ENCODE data around the gene CENPH.
"Not testable (repeated sequence)": the region's sequence is repeated elsewhere in the genome, so short reads cannot be mapped to it uniquely, and the experiment has no call there.

CENPH gene

GRCh38 chr5:69212022-69212421 is 22.6 kb downstream of the CENPH start:
- Histone ChIP-seq H3K4me1 (ENCODE audit: control insufficient read depth, insufficient read depth, low read length) (no peaks in the 10 kb centered on the region), H3K36me3 (ENCODE audit: control insufficient read depth, insufficient read depth, low read length) (peaks cover 10% of the 10 kb centered on the region), H3K9ac (ENCODE audit: low read depth, low read length) (no peak overlapping the region), H3K4me3 (ENCODE audit: low read depth, low read length) (no peak overlapping the region), H3K27me3 (ENCODE audit: control insufficient read depth, insufficient read depth, low read length) (no peaks in the 10 kb centered on the region), H3K9me3 (ENCODE audit: control insufficient read depth, insufficient read depth, low read length) (no peaks in the 10 kb centered on the region)

DNA sequence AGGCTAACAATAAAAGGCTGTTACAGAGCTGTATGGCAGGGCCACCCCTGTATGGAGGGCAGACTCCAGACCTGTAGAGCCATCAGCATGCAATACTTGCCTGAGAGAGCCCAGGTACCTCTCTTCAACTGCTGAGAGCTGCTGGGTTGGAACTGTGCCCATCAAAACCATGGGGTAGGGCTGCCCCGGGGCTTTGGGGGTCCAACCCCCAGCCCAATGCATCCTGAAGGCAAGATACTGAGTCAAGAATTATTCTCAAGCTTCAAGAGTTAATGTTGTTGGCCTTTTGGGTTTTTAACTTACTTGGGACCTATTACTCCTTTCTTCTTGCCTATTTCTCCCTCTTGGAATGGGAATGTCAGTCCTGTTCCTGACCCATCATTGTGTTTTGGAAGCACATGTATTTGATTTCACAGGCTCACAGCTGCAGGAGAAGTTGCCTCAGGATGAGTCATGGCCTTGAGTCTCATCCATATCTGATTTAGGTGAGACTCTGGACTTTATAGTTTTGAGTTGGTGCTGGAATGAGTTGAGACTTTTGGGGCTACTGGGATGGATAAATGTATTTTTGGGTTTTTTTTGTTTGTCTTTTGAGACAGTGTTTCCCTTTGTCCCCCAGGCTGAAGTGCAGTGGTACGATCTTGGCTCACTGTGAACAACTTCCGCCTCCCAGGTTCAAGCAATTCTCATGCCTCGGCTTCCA is 24.3 kb downstream of the CENPH start:
- Histone ChIP-seq H3K27me3 (ENCODE audit: control insufficient read depth, insufficient read depth, low read length) (no peaks in the 10 kb centered on the region), H3K36me3 (ENCODE audit: control insufficient read depth, insufficient read depth, low read length) (peaks cover 8% of the 10 kb centered on the region)

DNA sequence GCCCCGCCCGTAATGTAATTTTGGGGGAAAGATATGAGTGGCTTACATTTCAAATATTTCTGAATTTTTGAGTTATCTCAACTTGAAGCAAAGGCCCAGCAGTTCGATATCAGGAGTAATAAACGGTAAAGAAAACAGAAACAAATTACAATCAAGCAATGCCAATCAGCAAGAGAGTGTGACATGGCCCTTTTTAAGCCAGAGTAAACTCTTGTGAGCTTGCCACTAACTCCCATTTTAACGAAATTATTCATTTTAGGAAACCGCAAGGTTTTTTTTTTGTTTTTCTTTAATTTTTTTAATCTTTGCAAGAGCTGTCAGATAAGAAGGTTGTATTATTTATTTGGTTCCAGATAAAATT is 27.7 kb downstream of the CENPH start:
- Histone ChIP-seq H3K27me3 (ENCODE audit: control insufficient read depth, insufficient read depth, low read length) (no peaks in the 10 kb centered on the region), H3K9me3 (ENCODE audit: control insufficient read depth, insufficient read depth, low read length) (no peaks in the 10 kb centered on the region), H3K36me3 (ENCODE audit: control insufficient read depth, insufficient read depth, low read length) (peaks cover 6% of the 10 kb centered on the region), H3K9ac (ENCODE audit: low read depth, low read length) (no peak overlapping the region), H3K4me3 (ENCODE audit: low read depth, low read length) (peak overlapping the region; percentile 19), H3K4me1 (ENCODE audit: control insufficient read depth, insufficient read depth, low read length) (no peaks in the 10 kb centered on the region)

More for the DNA sequence above, 24.3 kb downstream of the CENPH start:
- H3K4me1 ChIP-seq (ENCODE audit: control insufficient read depth, insufficient read depth, low read length): no peaks in the 10 kb centered on the region
- no peak overlapping the region for H3K9ac ChIP-seq (ENCODE audit: low read depth, low read length)
- H3K9me3 ChIP-seq (ENCODE audit: control insufficient read depth, insufficient read depth, low read length): no peaks in the 10 kb centered on the region
- H3K4me3 ChIP-seq (ENCODE audit: low read depth, low read length): no peak overlapping the region

DNA sequence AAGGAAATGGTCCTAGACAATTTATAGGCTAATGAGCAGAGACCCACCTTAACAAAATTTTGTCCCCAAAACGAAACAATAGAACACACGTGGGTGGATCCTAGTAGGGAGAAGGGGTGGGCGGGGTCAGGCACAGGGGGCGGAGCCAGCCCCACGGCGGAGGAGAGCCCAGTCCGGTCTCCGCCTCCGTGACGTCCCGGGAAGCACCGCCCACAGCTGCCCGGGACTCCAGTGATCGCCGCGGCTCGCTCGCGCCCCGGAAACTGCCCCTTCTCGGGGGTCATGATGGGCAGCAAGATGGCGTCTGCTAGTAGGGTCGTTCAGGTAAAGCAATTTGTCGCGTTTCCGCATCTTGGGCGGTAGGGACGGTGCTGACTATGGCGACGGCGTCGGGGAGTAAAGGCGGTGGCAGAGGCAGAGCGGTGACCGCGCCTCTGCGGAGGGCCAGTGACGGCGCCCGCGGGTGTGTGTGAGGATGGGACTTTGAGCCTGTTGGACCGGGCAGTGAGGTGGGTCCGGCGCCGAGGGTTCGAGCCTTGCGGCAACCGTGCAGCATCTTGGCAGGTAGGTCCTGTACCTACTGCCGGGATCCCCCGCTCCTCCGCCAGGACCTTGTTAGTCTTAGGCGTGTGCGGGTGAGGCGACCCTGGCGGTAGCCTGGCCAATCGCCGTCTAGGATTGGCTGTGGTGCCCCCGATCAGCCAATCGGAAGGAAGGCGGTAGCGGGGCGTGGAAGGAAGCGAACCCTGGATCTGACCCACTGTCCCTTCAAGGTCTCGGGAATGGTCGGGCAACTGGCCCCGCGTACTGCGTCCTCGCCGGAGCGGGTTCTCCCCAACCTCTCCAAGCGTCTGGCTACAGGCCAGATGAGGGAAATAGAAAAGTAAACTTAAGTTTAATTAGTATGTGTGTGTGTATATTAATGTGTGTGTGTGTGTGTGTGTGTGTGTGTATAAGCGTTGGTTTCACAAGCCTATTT is 28.5 kb downstream of the CENPH start:
- peak overlapping the region; percentile 98 for H3K9ac ChIP-seq (ENCODE audit: low read depth, low read length)
- peak overlapping the region; percentile 100 for H3K4me3 ChIP-seq (ENCODE audit: low read depth, low read length)
- H3K4me1 ChIP-seq (ENCODE audit: control insufficient read depth, insufficient read depth, low read length): no peaks in the 10 kb centered on the region
- no peaks in the 10 kb centered on the region for H3K9me3 ChIP-seq (ENCODE audit: control insufficient read depth, insufficient read depth, low read length)
- H3K36me3 ChIP-seq (ENCODE audit: control insufficient read depth, insufficient read depth, low read length): peaks cover 4% of the 10 kb centered on the region
- no peaks in the 10 kb centered on the region for H3K27me3 ChIP-seq (ENCODE audit: control insufficient read depth, insufficient read depth, low read length)

DNA sequence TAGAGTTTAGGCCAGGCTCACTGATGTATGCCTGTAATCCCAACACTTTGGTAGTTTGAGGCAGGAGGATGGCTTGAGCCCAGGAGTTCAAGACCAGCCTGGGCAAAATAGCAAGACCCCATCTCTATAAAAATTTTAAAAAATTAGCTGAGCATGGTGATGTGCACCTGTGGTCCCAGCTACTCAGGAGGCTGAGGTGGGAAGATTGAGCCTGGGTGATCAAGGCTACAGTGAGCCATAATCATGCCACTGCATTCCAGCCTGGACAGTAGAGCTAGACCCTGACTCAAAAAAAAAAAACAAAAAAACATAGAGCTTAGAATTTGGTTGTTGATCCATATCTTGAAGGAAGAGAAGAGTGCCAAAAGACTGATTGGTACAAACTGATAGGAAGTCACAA is 30.6 kb downstream of the CENPH start:
- Histone ChIP-seq H3K4me3 (ENCODE audit: low read depth, low read length) (no peak overlapping the region), H3K36me3 (ENCODE audit: control insufficient read depth, insufficient read depth, low read length) (no peaks in the 10 kb centered on the region), H3K27me3 (ENCODE audit: control insufficient read depth, insufficient read depth, low read length) (no peaks in the 10 kb centered on the region), H3K9ac (ENCODE audit: low read depth, low read length) (no peak overlapping the region), H3K9me3 (ENCODE audit: control insufficient read depth, insufficient read depth, low read length) (no peaks in the 10 kb centered on the region), H3K4me1 (ENCODE audit: control insufficient read depth, insufficient read depth, low read length) (no peaks in the 10 kb centered on the region)

GRCh38 chr5:69220371-69220770 is 31.0 kb downstream of the CENPH start:
- H3K36me3 ChIP-seq (ENCODE audit: control insufficient read depth, insufficient read depth, low read length); H3K4me3 ChIP-seq (ENCODE audit: low read depth, low read length); H3K4me1 ChIP-seq (ENCODE audit: control insufficient read depth, insufficient read depth, low read length); H3K9me3 ChIP-seq (ENCODE audit: control insufficient read depth, insufficient read depth, low read length); H3K27me3 ChIP-seq (ENCODE audit: control insufficient read depth, insufficient read depth, low read length); H3K9ac ChIP-seq (ENCODE audit: low read depth, low read length): not testable (repeated sequence)

DNA sequence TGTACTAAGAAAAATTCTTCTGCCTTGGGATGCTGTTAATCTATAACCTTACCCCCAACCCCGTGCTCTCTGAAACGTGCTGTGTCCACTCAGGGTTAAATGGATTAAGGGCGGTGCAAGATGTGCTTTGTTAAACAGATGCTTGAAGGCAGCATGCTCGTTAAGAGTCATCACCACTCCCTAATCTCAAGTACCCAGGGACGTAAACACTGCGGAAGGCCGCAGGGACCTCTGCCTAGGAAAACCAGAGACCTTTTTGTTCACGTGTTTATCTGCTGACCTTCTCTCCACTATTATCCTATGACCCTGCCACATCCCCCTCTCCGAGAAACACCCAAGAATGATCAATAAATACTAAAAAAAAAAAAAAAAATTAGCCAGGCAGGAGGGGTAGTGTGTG is 31.4 kb downstream of the CENPH start:
- not testable (repeated sequence) for H3K27me3 ChIP-seq (ENCODE audit: control insufficient read depth, insufficient read depth, low read length); H3K4me1 ChIP-seq (ENCODE audit: control insufficient read depth, insufficient read depth, low read length); H3K4me3 ChIP-seq (ENCODE audit: low read depth, low read length); H3K9me3 ChIP-seq (ENCODE audit: control insufficient read depth, insufficient read depth, low read length); H3K36me3 ChIP-seq (ENCODE audit: control insufficient read depth, insufficient read depth, low read length); H3K9ac ChIP-seq (ENCODE audit: low read depth, low read length)

DNA sequence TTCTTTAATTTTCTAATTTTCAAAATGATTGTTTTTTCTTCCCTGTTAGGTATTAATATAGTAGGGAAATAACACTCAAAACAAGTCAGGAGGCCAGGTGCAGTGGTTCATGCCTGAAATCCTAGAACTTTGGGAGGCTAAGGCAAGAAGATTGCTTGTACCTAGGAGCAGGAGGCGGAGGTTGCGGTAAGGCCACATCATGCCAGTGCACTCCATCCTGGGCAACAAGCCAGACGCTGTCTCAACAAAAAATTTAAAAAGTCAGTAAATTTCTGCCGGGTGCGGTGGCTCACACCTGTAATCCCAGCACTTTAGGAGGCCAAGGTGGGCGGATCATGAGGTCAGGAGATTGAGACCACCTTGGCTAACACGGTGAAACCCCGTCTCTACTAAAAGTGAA is 35.1 kb downstream of the CENPH start:
- Histone ChIP-seq H3K36me3 (ENCODE audit: control insufficient read depth, insufficient read depth, low read length) (no peaks in the 10 kb centered on the region), H3K4me3 (ENCODE audit: low read depth, low read length) (no peak overlapping the region), H3K9me3 (ENCODE audit: control insufficient read depth, insufficient read depth, low read length) (no peaks in the 10 kb centered on the region), H3K4me1 (ENCODE audit: control insufficient read depth, insufficient read depth, low read length) (no peaks in the 10 kb centered on the region), H3K27me3 (ENCODE audit: control insufficient read depth, insufficient read depth, low read length) (no peaks in the 10 kb centered on the region), H3K9ac (ENCODE audit: low read depth, low read length) (no peak overlapping the region)

GRCh38 chr5:69225860-69226259 is 36.5 kb downstream of the CENPH start:
- Histone ChIP-seq H3K9ac (ENCODE audit: low read depth, low read length) (no peak overlapping the region), H3K4me1 (ENCODE audit: control insufficient read depth, insufficient read depth, low read length) (no peaks in the 10 kb centered on the region), H3K27me3 (ENCODE audit: control insufficient read depth, insufficient read depth, low read length) (no peaks in the 10 kb centered on the region), H3K9me3 (ENCODE audit: control insufficient read depth, insufficient read depth, low read length) (no peaks in the 10 kb centered on the region), H3K4me3 (ENCODE audit: low read depth, low read length) (no peak overlapping the region), H3K36me3 (ENCODE audit: control insufficient read depth, insufficient read depth, low read length) (no peaks in the 10 kb centered on the region)

DNA sequence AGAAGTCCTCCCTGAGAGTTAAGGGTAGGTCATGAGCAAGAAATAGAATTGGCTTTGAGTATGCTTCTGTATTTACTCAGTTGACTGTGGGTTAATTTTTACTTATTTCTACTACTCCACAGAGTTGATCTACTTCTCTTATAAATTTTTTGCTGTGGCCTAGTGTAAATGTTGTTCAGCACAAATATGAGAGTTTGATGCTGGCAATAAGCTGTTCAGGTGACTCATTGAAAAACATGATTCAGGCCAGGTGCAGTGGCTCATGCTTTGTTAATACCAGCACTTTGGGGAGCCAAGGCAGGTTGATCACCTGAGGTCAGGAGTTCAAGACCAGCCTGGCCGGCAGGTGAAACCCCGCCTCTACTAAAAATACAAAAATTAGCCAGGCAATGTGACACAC is 40.8 kb downstream of the CENPH start:
- H3K4me1 ChIP-seq (ENCODE audit: control insufficient read depth, insufficient read depth, low read length): no peaks in the 10 kb centered on the region
- no peaks in the 10 kb centered on the region for H3K27me3 ChIP-seq (ENCODE audit: control insufficient read depth, insufficient read depth, low read length)
- no peak overlapping the region for H3K9ac ChIP-seq (ENCODE audit: low read depth, low read length)
- no peak overlapping the region for H3K4me3 ChIP-seq (ENCODE audit: low read depth, low read length)
- H3K36me3 ChIP-seq (ENCODE audit: control insufficient read depth, insufficient read depth, low read length): peaks cover 3% of the 10 kb centered on the region
- no peaks in the 10 kb centered on the region for H3K9me3 ChIP-seq (ENCODE audit: control insufficient read depth, insufficient read depth, low read length)

- no peak overlapping the region for H3K9ac ChIP-seq (ENCODE audit: low read depth, low read length)
- peaks cover 3% of the 10 kb centered on the region for H3K36me3 ChIP-seq (ENCODE audit: control insufficient read depth, insufficient read depth, low read length)
- no peak overlapping the region for H3K4me3 ChIP-seq (ENCODE audit: low read depth, low read length)
- no peaks in the 10 kb centered on the region for H3K27me3 ChIP-seq (ENCODE audit: control insufficient read depth, insufficient read depth, low read length)
- H3K4me1 ChIP-seq (ENCODE audit: control insufficient read depth, insufficient read depth, low read length): no peaks in the 10 kb centered on the region
- H3K9me3 ChIP-seq (ENCODE audit: control insufficient read depth, insufficient read depth, low read length): no peaks in the 10 kb centered on the region
Measured at GRCh38 chr5:69231281-69231680, 41.9 kb downstream of the CENPH start.

DNA sequence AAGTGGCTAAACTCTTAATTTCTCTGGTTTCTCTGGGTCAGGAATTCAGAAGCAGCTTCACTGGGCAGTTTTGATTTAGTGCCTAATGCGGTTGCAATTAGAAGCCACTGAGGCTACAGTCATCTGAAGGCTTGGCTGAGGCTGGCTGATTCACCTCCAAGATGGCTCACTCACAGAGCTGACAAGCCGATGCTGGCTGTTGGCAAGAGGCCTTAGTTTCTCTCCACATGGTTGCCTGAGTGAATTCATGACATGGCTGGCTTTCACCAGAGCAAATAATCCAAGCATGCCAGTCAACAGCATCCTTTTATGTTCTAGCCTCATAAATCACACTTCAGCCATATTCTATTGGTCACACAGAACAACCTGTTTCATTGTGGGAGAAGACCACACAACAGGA is 42.5 kb downstream of the CENPH start:
- no peak overlapping the region for H3K4me3 ChIP-seq (ENCODE audit: low read depth, low read length)
- H3K4me1 ChIP-seq (ENCODE audit: control insufficient read depth, insufficient read depth, low read length): no peaks in the 10 kb centered on the region
- no peaks in the 10 kb centered on the region for H3K27me3 ChIP-seq (ENCODE audit: control insufficient read depth, insufficient read depth, low read length)
- no peaks in the 10 kb centered on the region for H3K9me3 ChIP-seq (ENCODE audit: control insufficient read depth, insufficient read depth, low read length)
- peaks cover 3% of the 10 kb centered on the region for H3K36me3 ChIP-seq (ENCODE audit: control insufficient read depth, insufficient read depth, low read length)
- H3K9ac ChIP-seq (ENCODE audit: low read depth, low read length): no peak overlapping the region

All from iPS-15b (cell line).